IMR-90 (cell line): ENCODE results near the gene TCF25. TPM values are rescaled to one million over a fixed set of nuclear protein-coding genes. Genes with fewer than 3 reads are reported as not detected.

Source experiments
- ATAC-seq: fragments of 200-7000 bp; cut with Tn5 transposase; 2 replicates; pipeline ENCODE4 v1.9.1; 2020; ENCODE audit warnings: low read depth, mild to moderate bottlenecking, moderate library complexity
- BruUV-seq: library from RNA; stranded (reverse); fragments of 400-500 nt; replicated peaks from 2 replicates; lab custom pipeline; 2021; lab: Mats Ljungman, UMichigan
- CTCF ChIA-PET: fragments of 300-600 bp; formaldehyde crosslinking; extraction: SDS; loops from one replicate; lab custom pipeline; 2021; ENCODE audit warnings: antibody characterized with exemption; lab: Yijun Ruan, JAX
- POLR2A ChIA-PET: fragments of 300-600 bp; sonication (Branson Sonifier 250); formaldehyde crosslinking; loops from one replicate; lab custom pipeline; 2022; ENCODE audit warnings: antibody characterized with exemption; ENCODE audit not compliant: unreplicated experiment; lab: Charles Lee
- DNase-seq: peaks from one replicate; pipeline ENCODE4 v3.0.0; 2013
- H2AFZ ChIP-seq: replicated peaks from 2 replicates; pipeline ENCODE3; 2013; ENCODE audit warnings: low read length, mild to moderate bottlenecking; ENCODE audit not compliant: poor library complexity
- H2AK5ac ChIP-seq: 2 replicates; pipeline ENCODE4 v1.6.1; 2013; ENCODE audit warnings: low read depth, low read length, inconsistent platforms
- H2AK9ac ChIP-seq: replicated peaks from 2 replicates; pipeline ENCODE3; 2013; ENCODE audit warnings: mild to moderate bottlenecking, low read depth, low read length, moderate library complexity; ENCODE audit not compliant: poor library complexity
- H2BK120ac ChIP-seq: 2 replicates; pipeline ENCODE4 v1.6.1; 2013; ENCODE audit warnings: low read depth, low read length, inconsistent platforms
- H2BK15ac ChIP-seq: 3 replicates; pipeline ENCODE4 v1.6.1; 2013; ENCODE audit warnings: low read depth, low read length, inconsistent platforms
- H2BK20ac ChIP-seq: 2 replicates; pipeline ENCODE4 v1.6.1; 2013; ENCODE audit warnings: low read depth, mild to moderate bottlenecking, inconsistent platforms, low read length, moderate library complexity
- H2BK5ac ChIP-seq: 2 replicates; pipeline ENCODE4 v1.6.1; 2013; ENCODE audit warnings: mild to moderate bottlenecking, low read depth, low read length, inconsistent platforms; ENCODE audit not compliant: poor library complexity, severe bottlenecking
- H3K14ac ChIP-seq: replicated peaks from 2 replicates; pipeline ENCODE4 v1.6.1; 2013; ENCODE audit warnings: low read depth, low read length, inconsistent platforms
- H3K18ac ChIP-seq: 2 replicates; pipeline ENCODE4 v1.6.1; 2013; ENCODE audit warnings: low read depth, low read length, control low read depth
- H3K23ac ChIP-seq: 2 replicates; pipeline ENCODE4 v1.6.1; 2013; ENCODE audit warnings: low read depth, low read length, inconsistent platforms
- H3K27ac ChIP-seq: 2 replicates; pipeline ENCODE4 v1.5.1; 2013; ENCODE audit warnings: mild to moderate bottlenecking, control low read depth, low read length; ENCODE audit not compliant: insufficient read depth
- H3K27me3 ChIP-seq: 2 replicates; pipeline ENCODE4 v1.6.1; 2013; ENCODE audit warnings: low read length; ENCODE audit not compliant: control insufficient read depth, insufficient read depth
- H3K36me3 ChIP-seq: 2 replicates; pipeline ENCODE4 v1.6.1; 2013; ENCODE audit warnings: low read length, mixed read lengths; ENCODE audit not compliant: control insufficient read depth, insufficient read depth
- H3K4ac ChIP-seq: 2 replicates; pipeline ENCODE4 v1.6.1; 2013; ENCODE audit warnings: low read depth, low read length, inconsistent platforms
- H3K4me1 ChIP-seq: 2 replicates; pipeline ENCODE4 v1.6.1; 2013; ENCODE audit warnings: low read length, mixed read lengths; ENCODE audit not compliant: control insufficient read depth, insufficient read depth
- H3K4me2 ChIP-seq: 2 replicates; pipeline ENCODE4 v1.6.1; 2013; ENCODE audit warnings: low read depth, mild to moderate bottlenecking, control low read depth, low read length, moderate library complexity
- H3K4me3 ChIP-seq: 2 replicates; pipeline ENCODE4 v1.5.1; 2013; ENCODE audit warnings: low read depth, mild to moderate bottlenecking, control low read depth, low read length, moderate library complexity; ENCODE audit not compliant: insufficient read depth
- H3K56ac ChIP-seq: 2 replicates; pipeline ENCODE4 v1.6.1; 2013; ENCODE audit warnings: low read length, inconsistent platforms; ENCODE audit not compliant: insufficient read depth; ENCODE audit errors: extremely low read depth
- H3K79me1 ChIP-seq, 2 experiments: 2 replicates each; pipeline ENCODE4 v1.6.1; 2013; ENCODE audit warnings: low read length in 2 of 2, inconsistent platforms in 1 of 2, low read depth in 1 of 2
- H3K9ac ChIP-seq: 2 replicates; pipeline ENCODE4 v1.6.1; 2013; ENCODE audit warnings: low read depth, low read length, control low read depth
- H3K9me1 ChIP-seq: 2 replicates; pipeline ENCODE4 v1.6.1; 2013; ENCODE audit warnings: low read length, inconsistent platforms; ENCODE audit not compliant: insufficient read depth
- H3K9me3 ChIP-seq: 2 replicates; pipeline ENCODE4 v1.6.1; 2013; ENCODE audit warnings: low read length; ENCODE audit not compliant: control insufficient read depth, insufficient read depth
- H4K20me1 ChIP-seq: 2 replicates; pipeline ENCODE4 v1.6.1; 2013; ENCODE audit warnings: low read length, inconsistent platforms; ENCODE audit not compliant: insufficient read depth
- H4K5ac ChIP-seq: 2 replicates; pipeline ENCODE4 v1.6.1; 2013; ENCODE audit warnings: mild to moderate bottlenecking, low read depth, low read length, control low read depth
- H4K8ac ChIP-seq, 2 experiments: 2 replicates each; pipeline ENCODE4 v1.6.1; 2013; ENCODE audit warnings: low read depth in 2 of 2, low read length in 2 of 2, control low read depth in 1 of 2, inconsistent platforms in 1 of 2
- H4K91ac ChIP-seq: 2 replicates; pipeline ENCODE4 v1.6.1; 2013; ENCODE audit warnings: low read depth, low read length, inconsistent platforms; ENCODE audit not compliant: insufficient read depth
- CHD1 ChIP-seq: IDR thresholded peaks from 2 replicates; pipeline ENCODE4 v1.6.1; 2012; ENCODE audit warnings: low read depth, low read length, improper control_type of control experiment
- MAFK ChIP-seq: IDR thresholded peaks from 2 replicates; pipeline ENCODE4 v1.6.1; 2012; ENCODE audit warnings: low read depth, low read length, improper control_type of control experiment
- MAZ ChIP-seq: IDR thresholded peaks from 2 replicates; pipeline ENCODE4 v1.6.1; 2012; ENCODE audit warnings: low read depth, mild to moderate bottlenecking, low read length, improper control_type of control experiment, moderate library complexity, borderline replicate concordance
- POLR2A ChIP-seq: IDR thresholded peaks from 2 replicates; pipeline ENCODE4 v1.6.1; 2012; ENCODE audit warnings: mild to moderate bottlenecking, low read depth, low read length
- WGBS, 2 experiments: methylation state at CpG; one replicate each; pipeline versions ENCODE4 v1.1.5 to v1.1.7; 2013; ENCODE audit warnings: missing lambda C conversion rate in 2 of 2; ENCODE audit not compliant: insufficient read length in 1 of 2; ENCODE audit errors: extremely low coverage in 2 of 2; 5-methylcytosine and 5-hydroxymethylcytosine counted together
- dilution Hi-C: fragments of 300-500 bp; cut with HindIII; formaldehyde crosslinking; loops from one replicate; pipeline ENCODE4 v1.14.3; 2018; ENCODE audit warnings: low sequenced_read_pairs; ENCODE audit not compliant: unreplicated experiment
- in situ Hi-C: fragments of 300-500 bp; cut with MboI; formaldehyde crosslinking; loops from 3 replicates; pipeline ENCODE4 v1.14.3; 2019; ENCODE audit warnings: low sequenced_read_pairs, inconsistent platforms, mixed read lengths
- intact Hi-C: fragments of 100-400 bp; cut with micrococcal nuclease; formaldehyde crosslinking; loops from 2 replicates; pipeline ENCODE4 v1.10.0; 2022
- polyA plus RNA-seq, 3 experiments: library from polyadenylated mRNA; depleted of rRNA; stranded (reverse); fragments of >200 nt; gene quantifications; 2 replicates each; pipeline ENCODE4 v1.2.3, GENCODE V29; 2012; ENCODE audit warnings: low replicate concordance in 1 of 3
- total RNA-seq: library from RNA; depleted of rRNA; stranded (reverse); fragments of >200 nt; gene quantifications from 2 replicates; pipeline ENCODE4 v1.2.3, GENCODE V29; 2012
- TF ChIP-seq, protein P1 (sequence below): fragments of 150-350 bp; IDR thresholded peaks from 2 replicates; pipeline ENCODE4 v1.6.1; 2016; ENCODE audit warnings: low read depth, mild to moderate bottlenecking, low read length, moderate library complexity, borderline replicate concordance
- TF ChIP-seq, protein P2 (sequence below): fragments of 150-350 bp; IDR thresholded peaks from 2 replicates; pipeline ENCODE4 v1.6.1; 2017; ENCODE audit warnings: mild to moderate bottlenecking, antibody characterized with exemption, low read length, low read depth

Gene TCF25
- total and polyA plus RNA-seq, 2 of the 4 experiments (the other 2 are of a cell fraction), result 127 to 184 TPM

DNA sequence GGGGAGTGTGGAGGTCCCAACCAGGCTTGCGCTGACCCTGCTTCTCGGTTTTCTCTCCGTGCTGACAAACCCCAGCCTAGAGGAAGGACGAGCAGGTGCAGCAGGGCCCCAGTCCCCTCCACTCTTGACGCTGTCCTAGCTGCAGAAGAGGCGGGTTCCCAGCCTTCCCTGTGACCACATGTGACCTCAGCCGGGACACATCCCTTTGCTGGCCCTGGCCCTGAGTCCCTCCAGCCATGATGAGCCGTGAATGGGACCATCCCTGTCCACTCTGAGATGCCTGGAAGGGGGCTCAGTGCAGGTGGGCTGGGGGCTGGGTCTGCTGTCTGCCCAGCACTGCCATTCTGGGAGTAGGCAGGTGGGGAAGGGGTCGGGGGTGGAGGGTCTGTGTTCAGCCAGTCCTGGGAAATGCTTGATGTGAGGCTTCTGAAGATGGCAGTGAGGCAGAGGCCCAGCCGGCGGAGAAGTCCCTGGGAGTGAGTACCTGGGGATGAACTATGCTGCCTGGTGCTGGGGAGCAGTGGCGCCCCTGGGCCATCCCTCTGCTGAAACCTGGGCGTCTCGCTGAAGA is 47.8 kb downstream of the TCF25 start:
- Histone ChIP-seq H3K9me1 (peaks cover 20% of the 10 kb centered on the region), H3K4me3 (no peak overlapping the region), H2AK5ac (peak overlapping the region; percentile 100), H4K8ac (peak overlapping the region; percentile 96 to 97), H3K27ac (peak overlapping the region; percentile 97), H4K91ac (peak overlapping the region; percentile 92), H3K27me3 (no peaks in the 10 kb centered on the region), H3K4me2 (peak overlapping the region; percentile 71), H2BK20ac (peak overlapping the region; percentile 50), H3K4ac (peak overlapping the region; percentile 91), H4K5ac (peak overlapping the region; percentile 89), H3K4me1 (peaks cover 27% of the 10 kb centered on the region), H3K9ac (peak overlapping the region; percentile 70), H2AK9ac (peak overlapping the region; percentile 87), H3K9me3 (no peaks in the 10 kb centered on the region), H3K79me1 (peaks cover 0 to 62% of the 10 kb centered on the region in 2 experiments; a peak in 3 of 4 replicates), H2BK15ac (peak overlapping the region; percentile 75; the same call in 1 of the 3 replicates), H3K14ac (peak overlapping the region; percentile 85), H3K56ac (peak overlapping the region; percentile 68), H3K18ac (peak overlapping the region; percentile 74), H3K36me3 (no peaks in the 10 kb centered on the region), H3K23ac (peak overlapping the region; percentile 82), H2BK120ac (peak overlapping the region; percentile 89), H2BK5ac (peak overlapping the region; percentile 92), H4K20me1 (peaks cover 25% of the 10 kb centered on the region), H2AFZ (peak overlapping the region; percentile 84)
- TF ChIP-seq POLR2A, result no peak
- TF ChIP-seq MAFK, result no peak
- TF ChIP-seq, protein P1, sequence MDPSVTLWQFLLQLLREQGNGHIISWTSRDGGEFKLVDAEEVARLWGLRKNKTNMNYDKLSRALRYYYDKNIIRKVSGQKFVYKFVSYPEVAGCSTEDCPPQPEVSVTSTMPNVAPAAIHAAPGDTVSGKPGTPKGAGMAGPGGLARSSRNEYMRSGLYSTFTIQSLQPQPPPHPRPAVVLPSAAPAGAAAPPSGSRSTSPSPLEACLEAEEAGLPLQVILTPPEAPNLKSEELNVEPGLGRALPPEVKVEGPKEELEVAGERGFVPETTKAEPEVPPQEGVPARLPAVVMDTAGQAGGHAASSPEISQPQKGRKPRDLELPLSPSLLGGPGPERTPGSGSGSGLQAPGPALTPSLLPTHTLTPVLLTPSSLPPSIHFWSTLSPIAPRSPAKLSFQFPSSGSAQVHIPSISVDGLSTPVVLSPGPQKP, result no peak
- TF ChIP-seq, protein P2, sequence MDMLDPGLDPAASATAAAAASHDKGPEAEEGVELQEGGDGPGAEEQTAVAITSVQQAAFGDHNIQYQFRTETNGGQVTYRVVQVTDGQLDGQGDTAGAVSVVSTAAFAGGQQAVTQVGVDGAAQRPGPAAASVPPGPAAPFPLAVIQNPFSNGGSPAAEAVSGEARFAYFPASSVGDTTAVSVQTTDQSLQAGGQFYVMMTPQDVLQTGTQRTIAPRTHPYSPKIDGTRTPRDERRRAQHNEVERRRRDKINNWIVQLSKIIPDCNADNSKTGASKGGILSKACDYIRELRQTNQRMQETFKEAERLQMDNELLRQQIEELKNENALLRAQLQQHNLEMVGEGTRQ, result no peak
- TF ChIP-seq MAZ, result no peak
- TF ChIP-seq CHD1, result no peak
- WGBS, 2 experiments, result 42% methylated on average over 9 of the region's 14 CpGs; no CpG with 5 or more reads in 1 of the 2 experiments
- CTCF ChIA-PET, result interaction anchor here (0.9 kb wide), 1 partner anchor 11 kb away, joined by 3 read pairs; no protein-coding TSS in a partner anchor
- POLR2A ChIA-PET, result interaction anchor here (0.5 kb wide), 1 partner anchor 13 kb away, joined by 5 read pairs; no protein-coding TSS in a partner anchor
- no peak for DNase-seq
- in situ Hi-C loops, result no loop called here
- dilution Hi-C loops, result no loop called here
- ATAC-seq, result no peak
- BruUV-seq, result no TSS peak
- intact Hi-C loops, result loop anchor here (10.0 kb wide), 1 partner anchor 104 kb away; no protein-coding TSS in a partner anchor
